NCI-H82 treated with DMSO at 0.1 percent for 48 hours (cell line): ENCODE data around the gene TRIM7.
"Not testable (repeated sequence)": the region's sequence is repeated elsewhere in the genome, so short reads cannot be mapped to it uniquely, and the experiment has no call there.

Source experiments
- DNase-seq: peaks from one replicate; lab custom pipeline; 2025; ENCODE audit not compliant: unreplicated experiment; lab: John Stamatoyannopoulos, UW

Gene TRIM7

DNA sequence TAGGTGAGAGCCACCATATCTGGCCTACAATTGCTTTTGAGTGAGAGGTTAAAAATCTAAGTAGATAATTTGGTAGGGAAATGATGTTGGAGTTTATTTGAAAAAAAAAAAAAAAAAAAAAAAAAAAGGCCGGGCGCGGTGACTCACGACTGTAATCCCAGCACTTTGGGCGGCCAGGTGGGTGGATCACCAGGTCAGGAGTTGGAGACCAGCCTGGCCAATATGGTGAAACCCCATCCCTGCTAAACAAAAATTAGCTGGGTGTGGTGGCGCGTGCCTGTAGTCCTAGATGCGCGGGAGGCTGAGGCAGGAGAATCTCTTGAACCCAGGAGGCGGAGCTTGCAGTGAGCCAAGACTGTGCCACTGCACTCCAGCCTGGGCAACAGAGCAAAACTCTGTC is 9.3 kb upstream of the TRIM7 start:
- not testable (repeated sequence) for DNase-seq

DNA sequence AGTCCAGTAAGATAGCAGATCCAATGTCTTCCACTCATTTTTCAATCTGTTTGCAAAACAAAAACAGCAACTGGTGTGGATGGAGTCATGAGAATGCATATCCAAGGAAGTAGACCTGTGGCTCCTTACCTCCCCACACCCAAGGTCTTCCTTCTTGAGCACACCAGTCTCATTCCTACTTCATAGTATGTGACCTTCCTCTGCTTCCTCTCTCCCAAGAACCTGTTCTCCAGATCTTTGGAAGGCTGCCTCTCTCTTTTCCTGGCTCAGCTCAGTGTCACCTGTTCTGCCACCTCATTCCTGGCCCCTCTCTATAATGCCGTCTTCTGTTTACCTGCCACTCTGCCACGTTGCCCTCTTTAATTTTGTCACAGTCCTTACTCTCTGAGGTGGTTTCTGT is 7.9 kb upstream of the TRIM7 start:
- DNase-seq = no peak

DNA sequence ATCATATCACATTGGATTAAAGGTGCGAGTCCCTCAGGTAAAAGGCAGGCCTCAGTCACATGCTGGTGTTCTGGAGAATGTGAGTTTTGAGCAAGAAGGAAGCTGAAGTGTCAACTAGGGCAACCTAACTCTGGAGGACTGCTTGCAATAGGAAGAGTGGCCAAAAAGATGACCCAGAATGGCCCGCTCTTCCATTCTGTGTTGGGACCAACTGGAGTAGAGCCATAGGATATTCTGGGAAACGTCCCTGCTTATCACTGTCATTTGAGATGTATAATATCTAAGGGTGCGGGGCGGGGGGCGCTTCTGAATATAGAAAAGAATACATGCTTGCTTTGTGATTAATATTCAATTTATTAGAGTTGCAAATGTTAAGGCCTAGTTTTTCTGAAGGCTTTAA is 7.1 kb upstream of the TRIM7 start:
- no peak for DNase-seq

DNA sequence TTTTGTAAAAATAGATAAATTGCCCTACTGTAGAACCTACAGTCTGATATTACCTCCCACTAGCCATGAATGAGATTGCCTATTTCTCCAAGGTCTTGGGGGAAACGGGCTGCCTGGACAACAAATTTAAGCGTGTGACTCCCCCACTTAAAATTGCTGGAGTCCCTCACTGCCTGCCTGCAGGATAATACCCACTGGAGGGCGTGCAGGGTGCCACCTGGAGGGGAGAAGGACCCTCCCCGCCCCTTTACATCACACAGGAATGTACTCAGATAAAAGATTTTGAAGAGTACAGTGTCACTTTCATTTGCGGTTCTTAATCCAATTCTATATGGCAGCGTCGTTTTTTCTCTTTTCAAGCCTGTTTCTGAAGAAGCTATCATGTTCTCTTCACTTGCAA is 6.2 kb upstream of the TRIM7 start:
- no peak for DNase-seq

DNA sequence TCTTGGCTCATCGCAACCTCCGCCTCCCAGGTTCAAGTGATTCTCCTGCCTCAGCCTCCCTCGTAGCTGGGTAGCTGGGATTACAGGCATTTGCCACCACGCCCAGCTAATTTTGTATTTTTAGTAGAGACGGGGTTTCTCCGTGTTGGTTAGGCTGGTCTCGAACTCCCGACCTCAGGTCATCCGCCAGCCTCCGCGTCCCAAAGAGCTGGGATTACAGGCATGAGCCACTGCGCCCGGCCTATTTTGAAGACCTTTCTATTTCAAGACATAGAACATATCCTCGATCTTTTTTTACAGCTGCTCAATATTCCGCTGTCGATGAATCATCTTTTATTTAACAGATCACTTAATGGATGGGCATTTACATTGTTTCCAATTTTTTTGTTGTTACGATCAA is 5.7 kb upstream of the TRIM7 start:
- not testable (repeated sequence) for DNase-seq

DNA sequence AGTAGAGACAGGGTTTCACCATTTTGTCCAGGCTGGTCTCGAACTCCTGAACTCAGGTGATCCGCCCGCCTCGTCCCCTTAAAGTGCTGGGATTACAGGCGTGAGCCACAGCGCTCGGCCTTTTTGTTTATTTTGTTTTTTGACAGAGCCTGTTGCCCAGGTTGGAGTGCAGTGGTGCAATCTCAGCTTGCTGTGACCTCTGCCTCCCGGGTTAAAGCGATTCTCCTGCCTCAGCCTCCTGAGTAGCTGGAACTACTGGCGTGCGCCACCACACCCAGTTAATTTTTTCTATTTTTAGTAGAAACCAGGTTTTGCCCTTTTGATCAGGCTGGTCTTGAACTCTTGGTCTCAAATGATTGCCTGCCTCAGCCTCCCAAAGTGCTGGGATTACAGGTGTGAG is 5.2 kb upstream of the TRIM7 start:
- DNase-seq = not testable (repeated sequence)

DNA sequence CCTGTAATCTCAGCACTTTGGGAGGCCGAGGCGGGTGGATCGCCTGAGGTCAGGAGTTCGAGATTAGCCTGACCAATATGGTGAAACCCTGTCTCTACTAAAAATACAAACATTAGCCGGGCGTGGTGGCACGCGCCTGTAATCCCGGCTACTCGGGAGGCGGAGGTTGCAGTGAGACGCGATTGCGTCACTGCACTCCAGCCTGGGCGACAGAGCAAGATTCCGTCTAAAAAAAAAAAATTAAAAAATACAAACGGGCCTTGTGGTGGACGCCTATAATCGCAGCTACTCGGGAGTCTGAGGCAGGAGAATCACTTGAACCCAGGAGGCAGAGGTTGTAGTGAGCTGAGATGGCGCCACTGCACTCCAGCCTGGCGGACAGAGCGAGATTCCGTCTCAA is 4.0 kb upstream of the TRIM7 start:
- DNase-seq = not testable (repeated sequence)

DNA sequence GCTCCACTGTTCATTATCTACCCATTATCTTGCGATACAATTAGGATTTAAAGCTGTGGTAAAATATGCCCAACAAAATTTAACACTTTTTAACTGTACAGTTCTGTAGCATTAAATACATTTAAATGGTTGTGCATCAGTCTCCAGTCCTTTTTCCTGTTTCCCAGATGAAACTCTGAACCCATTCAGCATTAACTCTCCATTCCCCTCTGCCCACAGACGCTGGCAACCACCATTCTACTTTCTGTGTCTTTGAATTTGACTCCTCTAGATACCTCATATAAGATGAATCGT is 2.9 kb upstream of the TRIM7 start:
- no peak for DNase-seq

DNA sequence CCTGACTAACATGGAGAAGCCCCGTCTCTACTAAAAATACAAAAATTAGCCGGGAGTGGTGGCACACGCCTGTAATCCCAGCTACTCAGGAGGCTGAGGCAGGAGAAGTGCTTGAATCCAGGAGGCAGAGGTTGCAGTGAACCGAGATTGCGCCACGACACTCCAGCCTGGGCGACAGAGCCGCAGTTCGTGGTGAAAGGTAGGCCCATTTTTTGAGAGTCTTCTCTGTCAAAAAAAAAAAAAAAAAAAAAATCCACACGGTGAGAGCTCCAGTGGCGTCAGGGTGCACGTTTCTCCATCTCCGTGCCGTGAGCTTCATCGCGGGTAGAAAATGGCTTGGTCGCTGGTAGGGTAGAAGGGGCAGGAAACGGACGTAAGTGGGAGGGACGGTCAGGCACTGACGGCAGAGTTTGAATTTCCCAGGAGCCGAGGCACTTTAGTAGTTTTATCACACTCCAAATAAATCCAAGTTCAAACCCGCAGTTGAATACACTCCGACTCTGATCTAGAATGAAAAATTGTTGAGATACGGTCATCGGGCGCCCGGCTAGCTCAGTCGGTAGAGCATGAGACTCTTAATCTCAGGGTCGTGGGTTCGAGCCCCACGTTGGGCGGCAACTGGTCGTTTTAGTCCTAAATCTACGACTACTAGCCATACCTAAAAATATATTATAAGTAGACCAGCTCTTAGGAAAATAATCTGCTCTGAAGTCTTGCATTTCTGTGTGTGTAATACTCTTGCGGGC is 2.4 kb upstream of the TRIM7 start:
- DNase-seq = no peak

DNA sequence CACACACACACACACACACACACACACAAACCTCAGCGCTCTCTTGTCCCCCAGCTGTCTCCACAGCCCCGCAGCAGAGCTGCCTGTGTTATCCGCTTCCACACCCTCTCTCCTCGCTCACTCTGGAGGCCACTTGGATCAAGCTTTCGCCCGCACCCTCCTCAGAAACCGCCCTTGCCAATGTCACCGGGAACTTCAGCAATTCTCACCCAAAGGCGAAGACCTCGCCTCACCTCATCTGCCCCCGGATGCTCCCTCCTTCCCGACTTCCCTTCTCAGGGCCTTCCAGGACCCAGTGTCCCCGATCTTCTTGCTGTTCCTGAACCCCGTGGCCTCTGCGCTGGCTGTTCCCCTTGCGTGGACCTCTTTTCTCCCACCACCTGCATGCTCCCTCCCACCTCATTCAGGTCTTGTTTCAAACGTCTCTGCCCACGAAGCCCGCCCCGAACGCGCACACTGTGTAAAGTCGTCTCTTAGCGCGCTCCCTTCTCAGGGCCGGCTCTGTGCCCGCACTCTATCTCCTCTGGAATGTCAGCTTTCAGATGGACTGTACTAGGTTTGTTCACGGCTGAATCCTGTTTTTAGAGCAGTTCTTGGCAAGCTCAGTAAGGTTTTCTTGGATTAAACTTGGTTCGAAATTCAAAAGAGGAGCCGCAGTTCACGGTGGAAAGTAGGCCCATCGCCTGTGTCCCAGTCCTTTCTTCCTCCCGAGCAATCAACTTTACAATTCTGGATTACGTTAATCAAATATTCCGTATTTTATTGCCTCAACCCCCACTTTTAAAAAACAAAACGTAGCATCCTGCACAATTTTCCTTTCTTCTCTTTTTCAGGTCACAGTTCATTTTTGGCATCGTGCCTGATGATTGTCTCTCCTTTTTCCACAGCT is 1.0 kb upstream of the TRIM7 start:
- DNase-seq = no peak

DNA sequence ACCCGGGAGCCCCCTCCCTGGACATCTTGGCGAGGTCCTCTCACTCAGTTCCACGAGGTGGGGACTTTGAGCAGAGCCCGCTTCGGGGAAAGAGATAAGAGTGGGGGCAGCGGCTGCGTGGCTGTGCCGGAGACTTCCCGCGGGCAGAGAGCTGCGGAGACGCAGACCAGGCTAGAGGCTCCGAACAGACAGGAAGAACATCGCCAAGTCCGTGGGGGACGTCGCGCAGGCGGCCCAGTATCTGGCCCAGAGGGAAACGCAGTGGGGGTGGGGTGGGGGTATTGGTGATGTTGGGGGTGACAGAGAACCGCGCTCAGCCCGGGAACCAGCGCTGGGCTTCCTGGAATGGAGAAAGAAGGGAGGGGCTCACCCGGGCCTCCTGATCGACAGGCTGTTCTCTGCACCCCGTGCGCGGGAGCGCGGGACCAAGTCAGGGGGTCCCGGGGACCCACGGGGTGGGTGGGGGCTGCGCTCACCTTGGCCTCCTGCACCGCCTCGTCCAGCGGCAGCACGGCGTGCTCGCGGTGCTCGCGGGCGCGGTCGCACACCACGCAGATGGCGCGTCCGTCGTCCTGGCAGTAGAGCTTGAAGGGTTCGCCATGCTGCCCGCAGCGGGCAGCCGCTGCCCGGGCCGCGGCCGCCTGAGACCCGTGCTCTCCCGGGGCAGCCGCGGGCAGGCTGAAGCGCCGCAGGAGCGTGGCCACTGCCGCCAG is 727 bp downstream of the TRIM7 start:
- no peak for DNase-seq

DNA sequence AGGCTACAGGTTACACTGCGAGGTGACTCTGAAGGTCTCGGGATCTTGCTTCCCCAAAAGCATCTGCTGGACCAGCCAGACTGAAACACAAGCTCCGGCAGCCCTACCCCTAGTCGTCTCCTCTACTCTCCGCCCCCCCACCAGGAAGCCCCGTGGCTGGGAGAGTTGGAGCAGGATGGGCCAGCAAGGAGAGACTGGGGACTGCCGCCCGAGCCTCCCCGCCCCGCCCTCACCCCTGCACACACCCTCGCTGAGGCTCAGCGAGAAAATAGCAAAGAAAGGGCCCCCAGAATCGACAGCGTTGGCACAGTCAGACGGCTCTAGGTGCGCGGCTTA is 1.3 kb downstream of the TRIM7 start:
- no peak for DNase-seq

DNA sequence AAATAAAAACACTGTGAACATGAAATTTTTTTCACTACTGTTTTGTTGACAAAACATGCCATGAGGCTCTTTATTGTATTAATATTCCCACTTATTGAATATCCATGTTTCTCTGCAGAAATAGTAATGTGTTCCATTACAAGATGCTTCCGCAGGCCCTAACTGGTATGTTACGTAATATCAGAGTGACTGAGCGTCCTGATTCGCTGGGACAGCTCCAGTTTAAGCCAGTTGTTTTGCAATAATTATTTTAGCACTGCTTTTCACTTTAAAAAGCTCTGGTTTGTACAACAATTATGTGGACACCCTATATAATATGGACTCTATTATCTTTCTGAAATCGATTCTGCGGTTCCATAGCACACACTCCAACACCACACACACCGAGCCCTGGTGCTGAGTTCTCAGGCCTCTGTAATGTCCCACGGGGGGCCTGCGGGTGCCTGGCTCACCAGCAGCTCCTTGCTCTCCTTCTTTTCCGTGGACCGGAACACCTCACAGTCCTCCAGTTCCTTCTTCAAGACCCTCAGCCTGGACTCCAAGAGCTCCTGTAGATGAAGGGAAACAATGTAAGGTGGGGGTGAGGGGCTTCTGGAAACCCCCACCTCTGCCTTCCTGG is 1.8 kb downstream of the TRIM7 start:
- DNase-seq = no peak

DNA sequence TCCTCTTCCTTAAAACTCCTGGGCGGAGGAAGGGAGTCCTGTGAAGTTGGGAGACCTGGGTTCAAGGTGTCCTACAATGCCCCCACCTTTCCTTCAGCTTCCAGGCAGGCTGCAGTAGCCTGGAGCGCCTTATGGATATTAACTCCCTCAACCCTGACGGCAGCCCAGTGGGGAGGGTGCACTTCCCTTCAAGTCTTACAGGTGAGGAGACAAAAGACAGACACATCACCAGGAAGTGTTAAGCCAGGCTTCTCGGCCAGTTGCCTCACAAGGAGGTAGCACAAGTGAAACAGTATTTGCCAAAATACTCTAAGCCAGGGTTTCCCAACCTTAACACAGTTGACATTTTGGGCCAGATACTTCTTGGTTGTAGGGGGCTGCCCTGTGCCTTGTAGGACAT is 4.2 kb downstream of the TRIM7 start:
- no peak for DNase-seq

DNA sequence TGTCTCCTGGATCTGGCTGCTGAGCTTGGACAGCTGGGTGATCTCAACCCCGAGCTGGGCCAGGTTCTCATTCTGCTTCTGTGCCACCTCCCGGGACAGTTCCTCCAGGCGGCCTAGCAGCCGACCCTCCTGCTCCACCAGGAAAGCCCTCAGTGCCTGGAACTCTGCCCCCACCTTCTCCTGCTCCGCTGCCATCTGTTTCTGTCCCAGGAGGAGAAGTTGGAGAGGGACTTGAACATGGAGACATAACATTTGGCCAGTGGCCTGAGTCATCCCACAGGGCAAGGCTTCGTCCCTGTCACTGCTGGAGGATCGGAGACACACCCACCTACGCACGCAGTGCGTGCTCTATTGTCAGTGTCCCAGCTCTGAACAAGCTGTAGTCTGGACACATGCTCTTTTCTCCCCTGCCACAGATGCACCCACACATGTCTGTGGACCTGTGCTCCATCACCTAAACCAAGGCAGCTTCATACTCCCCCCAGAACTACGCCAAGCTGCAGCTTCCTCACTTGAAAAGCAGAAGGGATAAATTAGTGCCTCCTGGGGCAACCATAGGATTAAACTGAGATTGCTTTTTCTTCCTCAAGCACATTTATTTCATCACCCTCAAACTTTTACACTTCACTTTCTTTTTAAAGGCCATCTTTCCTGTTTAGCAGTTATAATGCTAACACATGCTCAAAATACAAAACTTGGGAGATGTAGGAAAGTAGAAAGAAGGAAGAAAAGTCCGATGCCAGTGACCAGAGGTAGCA is 4.9 kb downstream of the TRIM7 start:
- DNase-seq = no peak

DNA sequence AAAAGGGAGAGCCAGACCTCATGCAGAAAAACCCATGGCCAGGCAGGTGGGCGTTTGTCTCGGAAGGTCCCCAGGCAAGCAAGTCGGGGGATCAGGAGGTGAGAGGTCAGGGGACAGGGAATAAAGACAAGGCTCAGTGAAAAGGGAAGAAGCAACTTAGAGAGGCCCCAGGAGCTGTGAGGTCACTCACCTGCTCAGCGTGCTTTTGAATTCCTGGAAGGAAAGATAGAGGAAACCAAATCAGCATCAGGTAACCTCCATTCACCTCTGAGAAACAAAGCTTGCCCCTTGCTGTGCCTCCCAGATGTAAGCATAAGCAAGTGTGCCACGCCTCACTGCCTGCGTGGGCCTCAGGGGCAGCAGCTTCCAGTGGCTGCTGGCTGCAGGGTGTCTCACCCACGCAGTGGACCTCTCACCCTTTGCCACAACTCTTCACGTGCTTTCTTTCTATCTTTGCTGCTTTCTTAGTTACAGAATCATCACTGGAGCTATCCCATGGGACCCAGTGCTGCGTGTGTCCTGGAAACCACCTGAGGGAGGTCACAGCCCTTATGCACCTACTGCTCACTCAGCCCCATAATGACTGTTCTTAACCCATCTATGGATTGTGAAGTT is 6.0 kb downstream of the TRIM7 start:
- no peak for DNase-seq

DNA sequence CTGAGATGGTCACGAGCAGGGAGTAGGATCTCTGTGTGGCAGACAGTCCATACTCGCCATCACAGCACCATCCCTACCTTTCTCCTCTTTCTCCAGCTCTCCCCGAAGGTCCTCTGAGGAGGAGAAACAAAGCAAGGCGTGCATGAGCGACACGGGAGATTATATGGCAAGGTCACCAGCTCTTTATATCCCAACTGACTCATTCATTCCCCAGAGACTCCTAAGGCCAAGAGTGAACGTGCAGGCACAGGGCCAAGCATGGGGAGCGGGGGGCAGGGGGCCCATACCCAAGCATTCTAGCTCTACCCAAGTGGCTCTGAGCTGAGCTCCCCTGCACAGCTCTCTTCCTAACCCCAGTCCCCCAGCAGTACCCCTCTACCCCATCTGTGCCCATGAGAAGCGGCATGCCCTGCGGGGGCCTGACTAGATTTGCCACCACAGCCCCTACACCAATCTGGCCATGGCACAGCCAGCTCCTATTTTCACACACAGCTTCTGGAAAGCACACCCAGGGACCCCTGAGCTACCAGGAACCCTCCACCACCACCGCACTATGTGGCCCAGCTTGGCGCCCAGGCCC is 6.8 kb downstream of the TRIM7 start:
- DNase-seq = no peak

DNA sequence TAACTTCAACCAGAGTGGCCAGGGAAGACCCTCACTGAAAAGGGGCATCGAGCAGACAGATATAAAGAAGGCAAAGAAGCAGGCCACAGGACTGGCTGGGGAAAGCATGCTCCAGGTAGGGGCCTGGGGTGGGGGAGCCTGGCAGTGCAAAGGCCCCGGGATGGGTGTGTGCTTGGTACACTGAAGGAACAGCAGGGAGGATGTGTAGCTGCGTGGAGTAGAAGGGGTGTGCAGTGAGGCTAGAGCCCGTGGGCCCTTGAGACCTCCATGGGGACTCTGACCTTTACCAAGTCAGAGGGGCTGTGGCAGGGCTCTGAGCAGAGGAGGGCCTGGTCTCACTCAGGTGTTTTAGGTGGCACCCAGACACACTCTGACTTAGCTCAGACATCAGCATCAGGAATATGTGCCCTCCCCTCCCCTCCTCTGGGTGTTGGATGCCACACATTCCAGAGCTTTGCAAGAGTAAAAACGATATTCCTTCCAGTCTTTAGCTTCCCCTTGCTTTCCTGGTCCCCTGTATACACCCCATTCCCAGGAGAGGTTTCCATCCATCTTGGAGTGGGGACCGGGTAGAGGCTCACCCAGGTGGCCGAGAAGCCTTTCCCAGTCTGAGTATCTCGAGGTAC is 7.6 kb downstream of the TRIM7 start:
- DNase-seq = no peak

DNA sequence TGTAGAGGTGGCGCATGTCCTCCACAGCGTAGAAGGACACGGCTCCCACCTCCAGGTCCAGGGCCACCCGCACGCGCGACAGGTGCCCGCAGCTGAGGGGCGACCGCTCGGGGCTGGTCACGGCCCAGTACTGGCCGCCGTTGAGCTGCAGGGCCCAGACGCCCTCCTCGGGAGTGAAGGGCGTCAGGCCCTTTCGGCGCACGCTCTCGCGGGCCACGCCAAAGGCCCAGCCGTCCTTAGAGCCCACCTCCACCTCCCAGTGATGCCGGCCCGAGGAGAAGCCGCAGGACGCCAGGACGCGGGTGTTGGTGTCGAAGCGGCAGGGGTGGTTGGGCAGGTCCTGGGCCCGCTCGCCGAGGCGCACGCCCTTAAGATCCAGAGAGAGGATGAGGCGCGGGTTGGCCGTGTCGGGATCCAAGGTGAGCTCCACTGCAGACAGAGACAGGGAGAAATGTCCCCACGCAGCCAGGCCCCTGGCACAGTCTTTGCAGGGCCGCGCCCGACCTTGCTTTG is 9.7 kb downstream of the TRIM7 start:
- DNase-seq = no peak
